H9 (cell line): ENCODE data around the gene XG. TPM values are rescaled to one million over a fixed set of nuclear protein-coding genes. Genes with fewer than 3 reads are reported as not detected.
A peak's percentile ranks its signal among the peaks of the same experiment; 100 is the strongest.

Source experiments
- DNase-seq: peaks from one replicate; pipeline ENCODE4 v3.0.0-alpha.2; 2017
- H2AFZ ChIP-seq: one replicate; pipeline ENCODE4 v1.6.1; 2013; ENCODE audit warnings: mild to moderate bottlenecking, low read length, control low read depth, moderate library complexity
- H2AK5ac ChIP-seq: 2 replicates; pipeline ENCODE4 v1.6.1; 2013; ENCODE audit warnings: low read length, control low read depth, mixed read lengths; ENCODE audit not compliant: insufficient read length
- H2BK120ac ChIP-seq: one replicate; pipeline ENCODE4 v1.6.1; 2013; ENCODE audit warnings: low read depth, mild to moderate bottlenecking, low read length, control low read depth, inconsistent platforms; ENCODE audit not compliant: poor library complexity, severe bottlenecking
- H2BK12ac ChIP-seq: 2 replicates; pipeline ENCODE4 v1.6.1; 2013; ENCODE audit warnings: low read length, control low read depth, mixed read lengths, low read depth; ENCODE audit not compliant: insufficient read length
- H2BK15ac ChIP-seq: 2 replicates; pipeline ENCODE4 v1.6.1; 2013; ENCODE audit warnings: low read depth, low read length, control low read depth
- H2BK20ac ChIP-seq: one replicate; pipeline ENCODE4 v1.6.1; 2013; ENCODE audit warnings: low read depth, mild to moderate bottlenecking, low read length, control low read depth, inconsistent platforms; ENCODE audit not compliant: poor library complexity, severe bottlenecking
- H2BK5ac ChIP-seq: 2 replicates; pipeline ENCODE4 v1.6.1; 2013; ENCODE audit warnings: low read length, control low read depth, mixed read lengths; ENCODE audit not compliant: insufficient read length
- H3K14ac ChIP-seq: 2 replicates; pipeline ENCODE4 v1.6.1; 2013; ENCODE audit warnings: low read length, control low read depth; ENCODE audit not compliant: insufficient read depth
- H3K18ac ChIP-seq: 2 replicates; pipeline ENCODE4 v1.6.1; 2013; ENCODE audit warnings: low read depth, mild to moderate bottlenecking, mixed read lengths, low read length, control low read depth; ENCODE audit not compliant: insufficient read length
- H3K23ac ChIP-seq: 2 replicates; pipeline ENCODE4 v1.6.1; 2013; ENCODE audit warnings: low read length, control low read depth, mixed read lengths, low read depth; ENCODE audit not compliant: insufficient read length
- H3K23me2 ChIP-seq: 2 replicates; pipeline ENCODE4 v1.6.1; 2013; ENCODE audit warnings: low read depth, mild to moderate bottlenecking, mixed read lengths, low read length, control low read depth; ENCODE audit not compliant: insufficient read length, poor library complexity, severe bottlenecking
- H3K27ac ChIP-seq: 2 replicates; pipeline ENCODE4 v1.5.1; 2013; ENCODE audit warnings: low read length, control low read depth, mixed read lengths, low read depth; ENCODE audit not compliant: insufficient read length
- H3K27me3 ChIP-seq: 2 replicates; pipeline ENCODE4 v1.6.1; 2013; ENCODE audit warnings: low read length, control low read depth, inconsistent platforms; ENCODE audit not compliant: insufficient read depth
- H3K4ac ChIP-seq: 2 replicates; pipeline ENCODE4 v1.6.1; 2013; ENCODE audit warnings: low read depth, mild to moderate bottlenecking, control low read depth, inconsistent platforms, low read length, moderate library complexity
- H3K4me1 ChIP-seq: 2 replicates; pipeline ENCODE4 v1.6.1; 2013; ENCODE audit warnings: low read length, control low read depth, inconsistent platforms; ENCODE audit not compliant: insufficient read depth
- H3K4me2 ChIP-seq: 2 replicates; pipeline ENCODE4 v1.6.1; 2013; ENCODE audit warnings: low read length, control low read depth, mixed read lengths; ENCODE audit not compliant: insufficient read length, insufficient read depth
- H3K56ac ChIP-seq: 2 replicates; pipeline ENCODE4 v1.6.1; 2013; ENCODE audit warnings: low read depth, mild to moderate bottlenecking, mixed read lengths, low read length, control low read depth; ENCODE audit not compliant: insufficient read length
- H3K79me1 ChIP-seq: 2 replicates; pipeline ENCODE4 v1.6.1; 2013; ENCODE audit warnings: low read depth, mild to moderate bottlenecking, moderate library complexity, low read length, control low read depth, inconsistent platforms; ENCODE audit not compliant: insufficient read depth, poor library complexity, severe bottlenecking
- H3K79me2 ChIP-seq: 2 replicates; pipeline ENCODE4 v1.6.1; 2013; ENCODE audit warnings: low read length, control low read depth, inconsistent platforms; ENCODE audit not compliant: insufficient read depth
- H3K9ac ChIP-seq: 2 replicates; pipeline ENCODE4 v1.6.1; 2013; ENCODE audit warnings: low read length, control low read depth, mixed read lengths; ENCODE audit not compliant: insufficient read length; ENCODE audit errors: extremely low read depth
- H3K9me3 ChIP-seq: one replicate; pipeline ENCODE4 v1.6.1; 2013; ENCODE audit warnings: low read depth, low read length, inconsistent platforms; ENCODE audit not compliant: control insufficient read depth
- H3T11ph ChIP-seq: one replicate; pipeline ENCODE4 v1.6.1; 2013; ENCODE audit warnings: mild to moderate bottlenecking, low read length, control low read depth, inconsistent platforms
- H4K20me1 ChIP-seq: one replicate; pipeline ENCODE4 v1.6.1; 2013; ENCODE audit not compliant: control insufficient read depth, insufficient read length, insufficient read depth
- H4K5ac ChIP-seq: 2 replicates; pipeline ENCODE4 v1.6.1; 2013; ENCODE audit warnings: low read depth, mild to moderate bottlenecking, mixed read lengths, low read length, control low read depth; ENCODE audit not compliant: insufficient read length
- H4K8ac ChIP-seq: replicated peaks from 2 replicates; pipeline ENCODE4 v1.6.1; 2013; ENCODE audit warnings: low read length, control low read depth, mixed read lengths, low read depth; ENCODE audit not compliant: insufficient read length
- H4K91ac ChIP-seq: 2 replicates; pipeline ENCODE4 v1.6.1; 2013; ENCODE audit warnings: low read depth, mild to moderate bottlenecking, moderate library complexity, mixed read lengths, low read length, control low read depth; ENCODE audit not compliant: insufficient read length
- H3K27ac Mint-ChIP-seq, 3 experiments: 2 replicates in 2 of 3; 3 replicates in 1 of 3; pipeline ENCODE4 v1.8.0; 2020 to 2021; ENCODE audit warnings: mixed read lengths in 3 of 3, mild to moderate bottlenecking in 1 of 3, moderate library complexity in 1 of 3
- H3K27me3 Mint-ChIP-seq: 2 replicates; pipeline ENCODE4 v1.8.0; 2021; ENCODE audit warnings: low read depth, mild to moderate bottlenecking, moderate library complexity, mixed read lengths
- H3K36me3 Mint-ChIP-seq, 3 experiments: 2 replicates in 2 of 3; 3 replicates in 1 of 3; pipeline ENCODE4 v1.8.0; 2020 to 2021; ENCODE audit warnings: low read depth in 3 of 3, mixed read lengths in 3 of 3; ENCODE audit not compliant: insufficient read depth in 1 of 3
- H3K4me1 Mint-ChIP-seq, 2 experiments: 2 replicates each; pipeline ENCODE4 v1.8.0; 2020; ENCODE audit warnings: mixed read lengths in 2 of 2
- H3K4me3 Mint-ChIP-seq, 2 experiments: 2 replicates in 1 of 2; 3 replicates in 1 of 2; pipeline ENCODE4 v1.8.0; 2020 to 2021; ENCODE audit warnings: mild to moderate bottlenecking in 2 of 2, mixed read lengths in 2 of 2, moderate library complexity in 1 of 2
- H3K9me3 Mint-ChIP-seq, 2 experiments: 2 replicates in 1 of 2; 3 replicates in 1 of 2; pipeline ENCODE4 v1.8.0; 2020; ENCODE audit warnings: mild to moderate bottlenecking in 2 of 2, mixed read lengths in 2 of 2, moderate library complexity in 1 of 2
- WGBS: extraction: QIAGEN DNeasy Blood & Tissue Kit; methylation state at CpG from one replicate; pipeline ENCODE4 v1.1.7; 2013; ENCODE audit warnings: missing lambda C conversion rate, low lambda C conversion rate, mixed read lengths; ENCODE audit not compliant: insufficient read length; ENCODE audit errors: extremely low coverage; 5-methylcytosine and 5-hydroxymethylcytosine counted together
- total RNA-seq: library from RNA; stranded (reverse); gene quantifications from 2 replicates; pipeline ENCODE4 v1.2.1, GENCODE V29; 2021
- TF ChIP-seq, protein P1 (sequence below): fragments of 200-600 bp; sonication (generic); conservative IDR thresholded peaks from 3 replicates; pipeline ENCODE4 v1.8.0; 2021; ENCODE audit warnings: antibody characterized with exemption, mild to moderate bottlenecking

XG gene
- total RNA-seq, 1 experiment from 2014 or later = 1.1 TPM

DNA sequence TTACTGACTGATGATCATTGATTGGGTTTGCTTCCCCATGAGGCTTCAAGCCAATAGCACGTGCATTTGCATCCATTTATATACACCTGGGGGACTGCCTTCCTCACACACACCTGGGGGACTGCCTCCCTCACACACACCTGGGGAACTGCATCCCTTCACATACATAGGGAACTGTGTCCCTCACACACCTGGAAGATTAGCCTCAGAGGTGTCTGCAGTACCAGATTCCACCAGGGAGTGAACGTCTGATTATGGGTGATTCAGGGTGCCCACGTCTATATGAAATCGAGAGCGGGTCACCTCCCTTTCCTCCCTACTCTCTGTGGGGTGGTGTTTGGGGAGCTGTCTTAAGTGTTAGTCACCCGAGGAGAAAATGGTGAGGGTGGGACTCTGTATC, 43.8 kb upstream of the XG start:
- no peak overlapping the region for H2BK120ac ChIP-seq
- no peak overlapping the region for H2BK12ac ChIP-seq
- no peak overlapping the region for H3K27ac ChIP-seq
- no peak overlapping the region for H3K4me2 ChIP-seq
- H3T11ph ChIP-seq = no peak overlapping the region
- H4K20me1 ChIP-seq = no peaks in the 10 kb centered on the region
- H3K9me3 ChIP-seq = no peaks in the 10 kb centered on the region
- H4K8ac ChIP-seq = no peak overlapping the region
- no peak overlapping the region for H3K56ac ChIP-seq
- H3K9ac ChIP-seq = no peak overlapping the region
- no peak overlapping the region for H3K4me3 Mint-ChIP-seq
- H2BK15ac ChIP-seq = no peak overlapping the region
- H4K5ac ChIP-seq = no peak overlapping the region
- H3K9me3 Mint-ChIP-seq = no peaks in the 10 kb centered on the region; a peak in 1 of 5 replicates
- TF ChIP-seq, protein P1, sequence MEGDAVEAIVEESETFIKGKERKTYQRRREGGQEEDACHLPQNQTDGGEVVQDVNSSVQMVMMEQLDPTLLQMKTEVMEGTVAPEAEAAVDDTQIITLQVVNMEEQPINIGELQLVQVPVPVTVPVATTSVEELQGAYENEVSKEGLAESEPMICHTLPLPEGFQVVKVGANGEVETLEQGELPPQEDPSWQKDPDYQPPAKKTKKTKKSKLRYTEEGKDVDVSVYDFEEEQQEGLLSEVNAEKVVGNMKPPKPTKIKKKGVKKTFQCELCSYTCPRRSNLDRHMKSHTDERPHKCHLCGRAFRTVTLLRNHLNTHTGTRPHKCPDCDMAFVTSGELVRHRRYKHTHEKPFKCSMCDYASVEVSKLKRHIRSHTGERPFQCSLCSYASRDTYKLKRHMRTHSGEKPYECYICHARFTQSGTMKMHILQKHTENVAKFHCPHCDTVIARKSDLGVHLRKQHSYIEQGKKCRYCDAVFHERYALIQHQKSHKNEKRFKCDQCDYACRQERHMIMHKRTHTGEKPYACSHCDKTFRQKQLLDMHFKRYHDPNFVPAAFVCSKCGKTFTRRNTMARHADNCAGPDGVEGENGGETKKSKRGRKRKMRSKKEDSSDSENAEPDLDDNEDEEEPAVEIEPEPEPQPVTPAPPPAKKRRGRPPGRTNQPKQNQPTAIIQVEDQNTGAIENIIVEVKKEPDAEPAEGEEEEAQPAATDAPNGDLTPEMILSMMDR = peak; percentile 35; the same call in 2 of the 3 replicates
- no CpG with 5 or more reads among the region's 6 CpGs for WGBS
- H2BK20ac ChIP-seq = no peak overlapping the region
- no peak overlapping the region for H2AFZ ChIP-seq
- peaks cover 50 to 57% of the 10 kb centered on the region in 2 experiments for H3K4me1 Mint-ChIP-seq
- no peak overlapping the region for H3K4ac ChIP-seq
- H3K27me3 Mint-ChIP-seq = no peaks in the 10 kb centered on the region
- no peak overlapping the region for H2BK5ac ChIP-seq
- no peak overlapping the region for H3K18ac ChIP-seq
- peak overlapping the region; percentile 17 for H4K91ac ChIP-seq
- peaks cover 15% of the 10 kb centered on the region; the same call in 1 of the 2 replicates for H3K4me1 ChIP-seq
- no peaks in the 10 kb centered on the region for H3K27me3 ChIP-seq
- no peak overlapping the region for H3K14ac ChIP-seq
- no peaks in the 10 kb centered on the region for H3K79me1 ChIP-seq
- H2AK5ac ChIP-seq = no peak overlapping the region
- H3K23me2 ChIP-seq = no peaks in the 10 kb centered on the region
- no peak for DNase-seq
- H3K23ac ChIP-seq = no peak overlapping the region
- peak overlapping the region; percentile 10 to 95 (median 92); a peak in 6 of 7 replicates for H3K27ac Mint-ChIP-seq
- H3K36me3 Mint-ChIP-seq = peaks cover 0 to 2% (median 0%) of the 10 kb centered on the region in 3 experiments; a peak in 3 of 7 replicates
- no peaks in the 10 kb centered on the region for H3K79me2 ChIP-seq
